Daoy (cell line): ENCODE results near the gene SLC27A2. TPM values are rescaled to one million over a fixed set of nuclear protein-coding genes. Genes with fewer than 3 reads are reported as not detected.
A peak's percentile ranks its signal among the peaks of the same experiment; 100 is the strongest.

Source experiments
- DNase-seq: peaks from one replicate; pipeline ENCODE4 v3.0.0-alpha.2; 2015; ENCODE audit warnings: low read depth
- total RNA-seq: library from RNA; depleted of rRNA; stranded (reverse); fragments of >200 nt; shearing (Covaris generic); gene quantifications from 2 replicates; pipeline ENCODE4 v1.2.3, GENCODE V29; 2014

Gene SLC27A2
- total RNA-seq, 1 experiment from 2014 or later: 1.3 TPM

DNA sequence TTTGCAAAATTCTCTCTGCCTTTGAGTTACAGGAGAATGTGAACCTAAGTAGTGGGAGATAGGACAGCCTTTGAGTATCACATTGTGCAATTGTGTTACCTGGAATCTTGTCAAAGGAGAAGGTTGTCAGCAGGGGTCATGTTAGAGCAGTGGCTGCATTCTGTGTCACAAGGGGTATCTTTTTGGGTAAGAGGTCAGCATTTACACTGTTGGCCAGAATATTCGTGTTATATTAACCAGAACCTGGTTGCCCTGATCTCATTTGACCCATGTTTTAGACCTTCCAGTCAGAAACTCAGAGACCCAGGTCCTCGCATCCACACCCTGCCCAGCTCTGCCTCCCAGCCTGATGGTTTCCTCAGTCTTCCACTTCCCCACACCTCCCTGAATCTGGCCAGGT is 56.3 kb downstream of the SLC27A2 start:
- DNase-seq: no peak

- no peak for DNase-seq
Measured at GRCh38 chr15:50241684-50242450, 59.9 kb downstream of the SLC27A2 start.

GRCh38 chr15:50244153-50244552 is 62.2 kb downstream of the SLC27A2 start:
- no peak for DNase-seq

DNA sequence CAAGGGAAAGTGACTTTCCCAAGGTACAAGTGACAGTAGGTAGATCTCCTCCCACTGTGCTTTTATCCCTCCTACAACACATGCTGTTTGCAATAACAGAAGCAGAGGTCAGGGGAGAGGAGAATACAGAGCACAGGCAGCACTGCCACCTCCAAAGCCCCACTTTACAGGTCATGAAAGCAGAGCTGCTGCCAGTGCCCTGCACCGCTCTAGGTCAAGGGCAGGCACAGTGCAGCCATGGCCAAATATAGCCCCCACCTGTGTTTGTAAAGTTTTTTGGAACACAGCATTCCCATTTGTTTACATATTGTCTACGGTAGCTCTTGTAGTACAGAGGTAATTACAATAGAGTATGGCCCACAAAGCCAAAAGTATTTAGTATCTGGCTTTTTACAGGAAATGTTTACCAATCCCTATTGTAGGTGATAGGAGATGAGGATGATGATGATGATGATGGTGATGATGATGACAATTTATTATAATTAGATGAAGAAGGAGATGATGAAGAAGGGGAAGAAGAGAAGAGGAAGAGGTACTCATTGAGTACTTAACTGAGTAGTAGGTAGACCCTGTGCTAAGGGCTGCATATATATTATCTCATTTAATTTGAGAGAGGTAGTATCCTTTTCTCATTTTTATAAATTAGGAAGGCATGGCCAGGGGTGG is 63.1 kb downstream of the SLC27A2 start:
- DNase-seq: no peak

- no peak for DNase-seq
Measured at GRCh38 chr15:50246631-50247030, 64.6 kb downstream of the SLC27A2 start.

DNA sequence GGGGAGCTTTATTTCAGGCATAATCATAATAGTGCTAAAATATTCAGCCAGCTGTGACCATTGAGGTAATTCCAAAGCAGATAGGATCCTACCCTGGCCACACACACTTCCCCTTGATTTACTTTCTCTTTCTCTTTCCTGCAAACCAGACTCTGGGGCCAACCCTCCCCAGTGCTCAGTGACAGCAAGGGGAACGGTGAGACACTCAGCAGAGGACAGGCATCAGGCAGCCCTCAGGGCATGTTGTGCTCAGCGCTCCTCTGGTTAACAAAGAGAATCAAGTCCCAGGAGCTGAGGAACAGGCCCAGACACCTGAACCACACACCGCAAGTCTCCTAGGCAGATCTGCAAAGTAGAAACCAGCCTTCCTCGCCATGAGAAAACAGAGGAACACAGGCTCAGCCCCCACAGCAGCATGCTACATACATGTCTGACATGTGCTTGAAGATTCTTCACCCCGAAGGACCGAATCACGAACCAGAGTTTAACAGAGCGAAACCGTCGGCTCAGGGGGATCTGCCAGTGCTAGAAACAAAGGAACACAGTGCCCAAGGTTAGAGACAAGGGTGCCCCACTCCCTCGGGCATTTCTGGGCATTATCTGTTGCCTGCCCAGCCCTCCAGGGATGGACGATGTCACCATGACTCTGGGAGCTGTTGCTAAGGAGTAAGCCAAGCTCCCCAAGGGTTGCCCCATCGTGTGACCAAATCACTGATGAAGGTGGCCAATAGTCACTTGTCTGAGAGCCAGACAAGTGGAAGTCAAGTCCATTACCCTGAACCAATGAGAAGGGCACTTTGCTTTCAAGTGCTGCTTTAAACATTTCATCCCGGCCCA is 66.0 kb downstream of the SLC27A2 start:
- peak; percentile 63 for DNase-seq

- DNase-seq: no peak
Measured at GRCh38 chr15:50248994-50249582, 67.1 kb downstream of the SLC27A2 start.

GRCh38 chr15:50249704-50250103 is 67.7 kb downstream of the SLC27A2 start:
- no peak for DNase-seq

- DNase-seq: no peak
Measured at GRCh38 chr15:50250760-50251394, 68.9 kb downstream of the SLC27A2 start.

DNA sequence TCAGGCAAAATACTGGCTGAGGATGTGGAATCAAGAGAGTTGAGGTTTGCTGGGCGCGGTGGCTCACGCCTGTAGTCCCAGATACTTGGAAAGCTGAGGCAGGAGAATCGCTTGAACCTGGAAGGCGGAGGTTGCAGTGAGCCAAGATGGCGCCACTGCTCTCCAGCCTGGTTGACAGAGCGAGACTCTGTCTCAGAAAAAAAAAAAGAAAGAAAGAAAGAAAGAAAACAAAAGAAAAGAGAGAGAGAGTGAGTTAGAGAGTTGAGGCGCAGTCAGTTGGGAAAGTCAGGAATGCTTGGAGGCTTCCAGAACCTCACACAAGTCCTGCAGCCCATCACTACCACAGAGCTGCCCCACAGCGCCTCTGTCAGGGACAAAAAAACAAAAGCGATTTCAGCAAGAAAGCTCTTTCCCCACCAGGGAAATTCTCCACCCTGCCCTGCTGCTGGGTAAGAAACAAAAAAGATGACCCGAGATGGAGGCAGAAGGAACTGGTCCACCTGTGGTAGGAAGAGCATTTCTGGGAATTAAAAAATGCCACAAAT is 69.7 kb downstream of the SLC27A2 start:
- DNase-seq: no peak

DNA sequence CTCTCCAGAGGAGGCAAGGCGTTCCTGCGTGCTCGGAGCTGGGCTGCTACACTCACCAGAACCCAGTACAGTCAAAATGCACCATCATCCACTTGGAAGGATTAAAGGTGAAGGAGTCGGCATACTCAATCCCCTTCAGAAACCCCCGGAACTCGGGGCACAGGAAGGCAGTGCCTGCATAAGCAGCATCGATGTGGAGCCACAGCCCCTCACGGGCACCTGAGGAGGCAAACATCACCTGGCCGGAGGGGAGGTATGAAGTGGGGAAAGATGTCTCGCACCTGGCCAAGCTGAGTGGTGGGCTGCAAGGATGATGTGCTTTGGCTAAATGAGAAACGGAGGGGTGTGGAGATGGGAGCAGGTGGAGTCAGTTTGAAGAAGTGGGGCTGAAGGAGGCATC is 70.6 kb downstream of the SLC27A2 start:
- DNase-seq: no peak

GRCh38 chr15:50256188-50257041 is 74.4 kb downstream of the SLC27A2 start:
- DNase-seq: peak; percentile 81

- no peak for DNase-seq
Measured at GRCh38 chr15:50257332-50257731, 75.3 kb downstream of the SLC27A2 start.

- DNase-seq: peak; percentile 42
Measured at GRCh38 chr15:50257924-50258323, 75.9 kb downstream of the SLC27A2 start.

DNA sequence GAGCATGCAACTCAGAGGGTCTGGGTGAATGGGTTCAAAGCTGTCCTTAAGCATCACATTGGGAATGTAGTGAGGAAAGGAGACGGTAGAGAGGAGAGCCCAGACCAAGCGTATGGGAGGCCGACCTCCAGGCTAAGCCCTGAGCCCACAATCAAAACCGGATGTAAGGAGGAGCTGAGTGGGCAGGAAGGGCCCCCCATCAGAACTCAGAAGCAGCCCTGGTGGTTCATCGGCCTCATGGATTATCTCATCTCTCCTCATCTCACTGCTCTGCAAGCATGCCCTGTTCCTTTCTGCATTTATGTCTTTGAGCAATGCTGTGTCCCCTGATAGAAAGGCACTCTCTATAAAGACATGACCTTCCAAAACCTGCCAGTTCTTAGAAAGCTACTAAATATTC is 77.3 kb downstream of the SLC27A2 start:
- no peak for DNase-seq

DNA sequence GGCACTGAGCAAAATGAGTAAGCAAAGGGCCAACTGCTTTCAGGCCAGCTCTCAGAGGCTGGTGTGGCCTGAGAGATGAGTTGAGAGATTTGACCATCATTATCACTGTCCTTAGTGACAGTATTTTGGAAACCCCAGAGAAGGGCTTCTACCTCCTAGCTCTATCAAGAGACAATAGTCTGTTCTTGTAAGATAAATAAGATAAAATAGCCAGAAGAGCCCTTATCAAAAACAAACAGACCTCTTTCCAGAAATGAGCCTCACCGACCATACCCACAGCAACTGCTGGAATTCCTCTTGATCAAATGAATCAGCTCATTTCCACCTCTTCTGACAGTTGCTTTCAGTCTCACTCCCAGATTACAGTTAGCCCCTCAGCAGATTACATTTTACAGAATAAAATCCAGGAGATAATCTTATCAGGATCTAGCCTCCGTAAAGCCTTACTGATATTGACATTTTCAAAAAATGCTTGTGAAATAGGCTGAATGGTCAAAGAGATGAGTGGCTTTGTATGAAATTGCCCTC is 79.0 kb downstream of the SLC27A2 start:
- DNase-seq: no peak

- DNase-seq: no peak
Measured at GRCh38 chr15:50261981-50262380, 80.0 kb downstream of the SLC27A2 start.

DNA sequence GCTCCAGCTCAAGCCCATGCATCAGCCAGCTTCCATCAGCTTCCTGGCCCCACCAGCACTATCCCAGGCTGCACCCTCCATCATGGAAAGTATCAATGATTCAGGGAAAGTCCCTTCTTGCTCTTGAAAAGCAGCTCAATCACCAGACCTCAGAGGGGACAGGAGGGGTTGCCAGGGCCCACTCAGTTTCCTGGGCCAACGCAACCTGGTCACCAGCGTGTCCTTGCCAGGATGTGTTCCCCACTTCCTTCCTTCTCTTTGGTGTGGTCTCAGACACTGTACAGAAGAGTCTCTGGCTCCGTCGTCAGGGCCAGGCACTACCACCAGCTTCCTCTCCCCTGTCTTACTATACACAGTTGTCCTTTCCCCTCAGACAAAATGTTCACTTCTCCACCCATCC is 80.5 kb downstream of the SLC27A2 start:
- DNase-seq: no peak

- no peak for DNase-seq
Measured at GRCh38 chr15:50265620-50266019, 83.6 kb downstream of the SLC27A2 start, which contains the start of gene HDC. TSS of gene HDC (minus strand) at chr15:50265726. CDS start at chr15:50265623, 103 bp downstream.

DNA sequence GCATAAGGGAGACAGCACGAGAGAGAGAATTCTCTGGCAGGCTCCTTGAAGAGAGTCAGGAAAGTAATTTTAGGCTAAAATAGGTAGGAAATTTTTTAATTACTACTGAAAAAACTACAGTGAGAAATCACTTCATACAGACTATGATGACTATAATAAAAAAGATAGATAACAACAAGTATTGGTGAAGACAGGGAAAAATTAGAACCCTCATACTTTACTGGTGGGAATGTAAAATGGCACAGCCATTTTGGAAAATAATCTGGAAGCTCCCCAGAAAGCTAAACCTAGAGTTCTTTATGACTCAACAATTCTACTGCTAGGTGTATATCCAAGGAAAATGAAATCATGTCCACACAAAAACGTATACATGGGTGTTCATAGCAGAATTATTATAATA is 85.6 kb downstream of the SLC27A2 start:
- DNase-seq: no peak
